OCI-LY7 (cell line): ENCODE results near the gene GUCY1A2.

Experiments used
- EZH2phosphoT487 ChIP-seq: fragments of 200-600 bp; sonication (generic); IDR thresholded peaks from 2 replicates; pipeline ENCODE4 v1.6.1; 2018; ENCODE audit warnings: low read depth, borderline replicate concordance, mild to moderate bottlenecking, mixed run types, antibody characterized with exemption, low read length, moderate library complexity, mixed read lengths
- TF ChIP-seq, protein P1 (sequence below): fragments of 200-600 bp; sonication (generic); conservative IDR thresholded peaks from 2 replicates; pipeline ENCODE4 v1.5.1; 2014; ENCODE audit warnings: mild to moderate bottlenecking, antibody characterized with exemption, low read length, moderate library complexity, mixed read lengths

DNA sequence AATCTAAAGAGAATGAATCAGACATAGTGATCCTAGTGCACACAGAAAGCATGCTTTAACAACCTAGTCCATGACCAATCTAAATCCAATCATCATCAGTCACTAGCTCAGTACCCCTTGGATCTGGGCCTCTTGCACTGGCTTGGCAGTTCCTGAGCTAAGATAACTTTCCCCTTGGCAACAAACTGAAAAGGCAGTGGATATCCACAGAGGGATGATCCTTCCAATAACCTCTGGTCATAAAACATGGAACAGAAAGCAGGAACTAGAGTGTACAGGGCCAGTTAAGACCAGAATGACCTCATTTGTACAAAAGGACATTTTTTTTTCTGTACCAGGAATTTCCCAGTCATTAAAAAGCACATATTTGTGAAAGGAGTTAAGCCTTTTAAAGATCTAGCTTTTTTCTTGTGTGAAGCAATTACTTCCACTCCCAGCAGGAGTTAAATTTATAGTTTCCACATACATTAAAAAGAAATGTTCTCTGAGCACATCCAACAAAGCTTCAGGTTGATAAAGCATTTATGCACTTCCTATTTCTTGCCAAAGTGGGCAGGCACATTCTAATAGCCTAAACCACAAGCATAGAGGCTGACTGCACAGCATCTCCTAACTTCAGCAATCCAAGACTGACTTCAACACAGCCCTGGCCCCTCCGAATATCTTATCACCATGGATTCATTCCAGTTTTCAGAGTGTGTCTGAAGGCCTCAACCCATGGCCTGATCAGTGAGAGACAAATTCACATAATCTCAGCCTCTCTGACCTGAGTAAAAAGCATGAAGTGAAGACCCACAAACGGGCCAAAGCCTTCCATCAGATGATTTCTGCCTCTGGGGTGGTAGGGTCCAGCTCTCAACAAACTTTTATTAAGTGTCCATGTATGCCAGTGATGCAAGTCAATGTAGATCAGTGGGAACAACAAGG, 29.9 kb downstream of the GUCY1A2 start:
- TF ChIP-seq, protein P1, sequence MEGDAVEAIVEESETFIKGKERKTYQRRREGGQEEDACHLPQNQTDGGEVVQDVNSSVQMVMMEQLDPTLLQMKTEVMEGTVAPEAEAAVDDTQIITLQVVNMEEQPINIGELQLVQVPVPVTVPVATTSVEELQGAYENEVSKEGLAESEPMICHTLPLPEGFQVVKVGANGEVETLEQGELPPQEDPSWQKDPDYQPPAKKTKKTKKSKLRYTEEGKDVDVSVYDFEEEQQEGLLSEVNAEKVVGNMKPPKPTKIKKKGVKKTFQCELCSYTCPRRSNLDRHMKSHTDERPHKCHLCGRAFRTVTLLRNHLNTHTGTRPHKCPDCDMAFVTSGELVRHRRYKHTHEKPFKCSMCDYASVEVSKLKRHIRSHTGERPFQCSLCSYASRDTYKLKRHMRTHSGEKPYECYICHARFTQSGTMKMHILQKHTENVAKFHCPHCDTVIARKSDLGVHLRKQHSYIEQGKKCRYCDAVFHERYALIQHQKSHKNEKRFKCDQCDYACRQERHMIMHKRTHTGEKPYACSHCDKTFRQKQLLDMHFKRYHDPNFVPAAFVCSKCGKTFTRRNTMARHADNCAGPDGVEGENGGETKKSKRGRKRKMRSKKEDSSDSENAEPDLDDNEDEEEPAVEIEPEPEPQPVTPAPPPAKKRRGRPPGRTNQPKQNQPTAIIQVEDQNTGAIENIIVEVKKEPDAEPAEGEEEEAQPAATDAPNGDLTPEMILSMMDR: no peak
- TF ChIP-seq EZH2phosphoT487: no peak
